Stimulated activated CD4-positive, alpha-beta T cell treated with anti-CD3 and anti-CD28 coated beads, TNF-alpha, amount 100 ng/mL, for 4 hours (primary cell): ENCODE measurements around the gene EFL1.
A peak's percentile ranks its signal among the peaks of the same experiment; 100 is the strongest.
"Not testable (repeated sequence)": the region's sequence is repeated elsewhere in the genome, so short reads cannot be mapped to it uniquely, and the experiment has no call there.

Experiments used
- DNase-seq, 3 experiments: peaks; one replicate each; pipeline ENCODE4 v3.0.0-alpha.2; 2020; ENCODE audit warnings: low read depth in 3 of 3

EFL1 gene

GRCh38 chr15:82197733-82198594 lies 64.6 kb downstream of the EFL1 start:
- peak; percentile 13 to 29 (median 19) for DNase-seq

- DNase-seq, result no peak
Observed at GRCh38 chr15:82196353-82196752, 66.2 kb downstream of the EFL1 start.

GRCh38 chr15:82195818-82196217 lies 66.7 kb downstream of the EFL1 start:
- not testable (repeated sequence) for DNase-seq

- DNase-seq, result not testable (repeated sequence)
Observed at GRCh38 chr15:82194488-82194887, 68.0 kb downstream of the EFL1 start.

DNA sequence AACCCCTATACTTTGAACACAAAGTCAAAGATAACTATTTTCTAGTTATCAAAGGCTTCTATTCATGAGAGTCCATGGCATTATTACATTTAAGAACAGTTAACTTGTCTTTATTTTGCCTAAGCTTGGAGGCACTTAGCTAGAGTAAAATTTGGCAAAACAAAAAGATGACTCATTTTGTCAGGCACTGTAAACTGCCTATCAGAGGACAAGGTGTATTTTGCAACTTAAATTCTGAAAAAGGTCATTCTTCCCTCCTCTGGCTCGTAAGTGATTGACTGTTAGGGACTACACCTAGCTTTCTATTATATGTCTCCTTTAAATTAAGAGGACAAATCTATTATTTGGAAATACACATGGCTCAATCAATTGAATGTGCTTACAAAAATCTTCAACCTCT lies 69.1 kb downstream of the EFL1 start:
- not testable (repeated sequence) for DNase-seq

- not testable (repeated sequence) for DNase-seq
Observed at GRCh38 chr15:82192394-82192793, 70.1 kb downstream of the EFL1 start.

- no peak for DNase-seq
Observed at GRCh38 chr15:82186719-82187406, 75.7 kb downstream of the EFL1 start.

DNA sequence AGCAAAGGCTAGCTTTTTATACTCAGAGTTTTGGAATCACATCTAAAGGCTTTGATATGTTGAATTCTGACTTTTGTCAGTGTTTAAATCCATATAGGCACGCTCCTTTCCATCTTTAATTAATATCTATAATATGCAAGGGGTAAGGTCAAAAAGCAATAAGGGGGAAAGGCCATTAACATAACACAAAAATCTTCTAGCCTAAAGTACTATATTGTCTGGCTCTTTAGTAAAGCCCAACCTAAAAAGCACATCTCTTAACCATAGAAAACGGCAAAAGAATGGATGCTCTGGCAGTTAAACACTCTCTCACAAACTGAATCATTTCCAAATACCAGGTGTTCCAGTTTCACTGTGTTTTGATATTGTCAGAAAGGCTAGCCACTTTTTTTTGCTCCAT lies 76.4 kb downstream of the EFL1 start:
- DNase-seq, result no peak

- DNase-seq, result no peak
Observed at GRCh38 chr15:82184776-82185175, 77.8 kb downstream of the EFL1 start.

GRCh38 chr15:82184355-82184754 lies 78.2 kb downstream of the EFL1 start:
- no peak for DNase-seq

- DNase-seq, result no peak
Observed at GRCh38 chr15:82183121-82184031, 79.2 kb downstream of the EFL1 start.

- DNase-seq, result no peak
Observed at GRCh38 chr15:82181371-82181770, 81.2 kb downstream of the EFL1 start.

DNA sequence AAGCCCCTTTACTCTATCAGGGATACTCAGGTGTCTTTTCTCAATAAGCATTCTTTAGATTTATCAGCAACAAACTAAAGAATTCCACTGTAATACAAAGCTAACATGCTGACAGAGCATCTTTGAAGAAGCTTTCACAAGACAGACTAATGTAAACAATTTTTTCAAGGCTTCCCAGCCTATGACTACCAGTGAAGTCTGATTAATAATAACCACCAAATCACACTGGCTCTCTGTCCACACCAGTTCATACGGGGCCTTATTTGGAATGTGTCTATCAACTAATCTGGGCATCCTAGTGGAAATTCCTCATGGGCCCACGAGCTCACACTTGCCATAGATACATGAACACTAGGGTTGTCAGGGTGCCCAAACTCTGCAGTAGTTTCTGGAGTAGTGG lies 84.5 kb downstream of the EFL1 start:
- no peak for DNase-seq

DNA sequence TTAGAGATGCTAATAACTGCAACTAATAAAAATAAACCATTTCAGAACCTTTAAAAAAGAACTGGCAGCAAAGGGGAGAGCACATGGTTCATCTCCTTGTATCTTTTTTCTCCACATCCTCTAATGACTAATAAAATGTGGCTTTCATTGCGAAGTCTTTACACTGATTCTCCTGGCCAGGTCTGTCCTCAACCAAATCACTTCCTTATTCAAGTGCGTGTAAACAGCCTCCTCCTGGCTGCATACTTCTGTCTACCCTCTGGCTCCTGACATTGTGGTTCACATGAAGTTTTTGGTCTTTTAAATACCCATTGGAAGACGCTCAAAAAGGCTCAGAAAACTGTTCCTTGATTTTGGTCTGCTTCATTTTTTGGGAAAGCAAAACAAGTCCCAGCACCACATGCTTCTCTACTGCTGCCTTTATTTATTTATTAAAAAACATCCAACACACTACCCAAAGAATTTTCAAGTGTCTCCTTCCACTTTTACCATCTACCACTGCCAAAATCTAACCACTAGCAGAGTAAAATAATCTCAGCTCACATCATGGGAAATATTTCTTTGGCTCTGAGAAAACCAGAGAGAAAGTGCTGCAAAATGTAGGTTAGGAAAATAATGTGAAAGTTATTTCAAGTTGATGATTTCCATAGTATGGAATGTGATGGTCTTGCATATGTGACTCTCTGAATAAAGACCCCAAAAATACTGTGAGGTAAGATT lies 85.1 kb downstream of the EFL1 start:
- no peak for DNase-seq

- DNase-seq, result no peak
Observed at GRCh38 chr15:82176542-82176941, 86.0 kb downstream of the EFL1 start.

GRCh38 chr15:82174471-82175235 lies 87.9 kb downstream of the EFL1 start:
- no peak for DNase-seq

DNA sequence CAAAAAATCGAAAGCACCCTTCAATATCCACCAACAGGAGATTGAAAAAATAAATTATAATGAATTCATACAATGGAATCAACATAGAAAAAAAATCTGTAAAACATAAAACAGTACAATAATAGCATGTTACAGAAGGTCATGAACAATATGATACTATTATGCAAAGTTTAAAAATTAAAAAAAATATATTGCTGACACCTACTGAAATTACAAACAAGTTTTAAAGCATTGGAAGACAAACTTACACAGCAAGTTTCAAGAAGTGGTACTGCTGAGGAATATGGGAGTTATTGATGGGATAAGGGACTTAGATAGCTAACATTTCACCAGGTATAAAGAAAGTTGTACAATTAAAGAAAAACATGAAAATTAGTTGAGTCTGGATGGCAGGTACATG lies 89.4 kb downstream of the EFL1 start:
- no peak for DNase-seq

GRCh38 chr15:82172506-82172905 lies 90.0 kb downstream of the EFL1 start:
- no peak for DNase-seq

- DNase-seq, result no peak
Observed at GRCh38 chr15:82168757-82169156, 93.8 kb downstream of the EFL1 start.

DNA sequence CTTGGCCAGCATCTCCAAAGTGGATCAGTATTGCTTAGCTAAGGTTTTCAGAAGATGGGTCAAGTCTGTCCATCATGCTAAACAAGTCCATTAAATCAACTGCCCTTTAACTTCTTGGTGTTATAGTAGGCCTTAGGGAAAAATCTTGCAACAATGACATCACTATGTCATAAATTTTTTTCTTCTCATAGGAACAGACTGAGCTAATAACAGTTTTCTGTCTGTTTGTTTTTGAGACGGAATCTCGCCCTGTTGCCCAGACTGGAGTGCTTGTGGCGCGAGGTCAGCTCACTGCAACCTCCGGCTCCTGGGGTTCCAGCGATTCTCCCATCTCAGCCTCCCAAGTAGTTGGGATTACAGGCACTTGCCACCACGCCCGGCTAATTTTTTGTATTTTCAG lies 94.2 kb downstream of the EFL1 start:
- DNase-seq, result no peak

DNA sequence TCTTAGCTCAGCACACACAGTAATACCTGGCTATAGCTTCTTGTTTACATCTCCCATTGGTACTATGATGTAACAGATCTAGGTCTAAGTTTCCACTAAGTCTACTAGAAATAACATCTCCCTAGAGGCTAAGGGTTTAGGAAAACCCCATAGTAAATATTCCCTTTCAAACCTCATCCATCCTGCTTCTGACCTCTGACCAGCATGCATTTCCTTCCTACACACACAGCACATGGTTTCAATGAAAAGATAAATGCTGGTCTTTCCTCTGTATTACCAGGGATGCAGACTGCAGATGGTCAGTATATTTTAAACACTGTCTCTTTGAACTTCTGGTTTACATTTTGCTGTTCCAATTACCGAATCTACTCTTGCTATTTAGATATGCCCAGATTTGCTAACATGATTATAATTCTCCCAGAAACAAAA lies 96.6 kb downstream of the EFL1 start:
- no peak for DNase-seq
